ENCODE data around the gene PKIB.

- no peak for TF ChIP-seq ZNF8 (CRISPR knock-in tag; IDR thresholded peaks at IDR 0.05)
- no peak for TF ChIP-seq PATZ1 (CRISPR knock-in tag; IDR thresholded peaks at IDR 0.05; ENCODE audit: borderline replicate concordance)
- no peak for TF ChIP-seq RARB (CRISPR knock-in tag; IDR thresholded peaks at IDR 0.05)
- TF ChIP-seq TOX (CRISPR knock-in tag; IDR thresholded peaks at IDR 0.05; ENCODE audit: borderline replicate concordance) = no peak
- no peak for TF ChIP-seq ZFP30 (CRISPR knock-in tag; IDR thresholded peaks at IDR 0.05)
- TF ChIP-seq ESRRG (CRISPR knock-in tag; IDR thresholded peaks at IDR 0.05) = no peak
- no peak for TF ChIP-seq CREB5 (CRISPR knock-in tag; IDR thresholded peaks at IDR 0.05; ENCODE audit: low read depth)
- no peak for TF ChIP-seq ZC3H10 (CRISPR knock-in tag; IDR thresholded peaks at IDR 0.05)
- TF ChIP-seq TCF4 (CRISPR knock-in tag; IDR thresholded peaks at IDR 0.05; ENCODE audit: borderline replicate concordance) = no peak
These were observed 10.2 kb downstream of the PKIB start for GRCh38 chr6:122620428-122620827.
